Stimulated activated CD8-positive, alpha-beta memory T cell treated with anti-CD3 and anti-CD28 coated beads, Interleukin-7, amount 100 ng/mL, for 48 hours (primary cell): ENCODE data around the gene ICAM4.
A peak's percentile ranks its signal among the peaks of the same experiment; 100 is the strongest.

Source experiments
- DNase-seq, 2 donors: peaks; one replicate each; pipeline ENCODE4 v3.0.0-alpha.2; 2020; ENCODE audit warnings: low read depth in 1 of 2; ENCODE audit errors: extremely low read depth in 1 of 2

The ICAM4 gene

GRCh38 chr19:10290357-10290875, 3.7 kb downstream of the ICAM4 start:
- no peak for DNase-seq

DNA sequence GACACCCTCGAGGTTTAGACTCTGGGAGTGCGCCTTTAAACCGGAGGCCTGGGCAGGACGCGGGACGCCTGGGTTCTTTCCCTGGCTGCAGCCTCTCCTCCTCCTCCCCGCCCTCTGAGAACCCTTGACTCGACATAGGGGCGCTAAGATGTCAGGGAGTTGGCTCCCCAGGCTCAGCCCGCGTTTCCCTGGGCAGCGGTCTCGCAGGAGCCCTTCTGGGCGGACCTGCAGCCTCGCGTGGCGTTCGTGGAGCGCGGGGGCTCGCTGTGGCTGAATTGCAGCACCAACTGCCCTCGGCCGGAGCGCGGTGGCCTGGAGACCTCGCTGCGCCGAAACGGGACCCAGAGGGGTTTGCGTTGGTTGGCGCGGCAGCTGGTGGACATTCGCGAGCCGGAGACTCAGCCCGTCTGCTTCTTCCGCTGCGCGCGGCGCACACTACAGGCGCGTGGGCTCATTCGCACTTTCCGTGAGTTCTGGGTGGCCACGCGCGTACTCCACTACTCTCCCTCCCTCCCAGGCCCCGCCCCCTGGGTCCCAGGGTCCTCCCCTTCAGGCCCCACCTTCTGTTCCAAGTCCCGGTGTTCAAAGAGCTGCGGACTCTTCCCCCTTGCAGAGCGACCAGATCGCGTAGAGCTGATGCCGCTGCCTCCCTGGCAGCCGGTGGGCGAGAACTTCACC, 4.3 kb downstream of the ICAM4 start:
- DNase-seq: peak in 1 of 2 donors; percentile 51

GRCh38 chr19:10291554-10292205, 4.9 kb downstream of the ICAM4 start:
- DNase-seq: no peak

- DNase-seq: peak in 1 of 2 donors; percentile 80
These were observed 5.5 kb downstream of the ICAM4 start for GRCh38 chr19:10292206-10292788.

DNA sequence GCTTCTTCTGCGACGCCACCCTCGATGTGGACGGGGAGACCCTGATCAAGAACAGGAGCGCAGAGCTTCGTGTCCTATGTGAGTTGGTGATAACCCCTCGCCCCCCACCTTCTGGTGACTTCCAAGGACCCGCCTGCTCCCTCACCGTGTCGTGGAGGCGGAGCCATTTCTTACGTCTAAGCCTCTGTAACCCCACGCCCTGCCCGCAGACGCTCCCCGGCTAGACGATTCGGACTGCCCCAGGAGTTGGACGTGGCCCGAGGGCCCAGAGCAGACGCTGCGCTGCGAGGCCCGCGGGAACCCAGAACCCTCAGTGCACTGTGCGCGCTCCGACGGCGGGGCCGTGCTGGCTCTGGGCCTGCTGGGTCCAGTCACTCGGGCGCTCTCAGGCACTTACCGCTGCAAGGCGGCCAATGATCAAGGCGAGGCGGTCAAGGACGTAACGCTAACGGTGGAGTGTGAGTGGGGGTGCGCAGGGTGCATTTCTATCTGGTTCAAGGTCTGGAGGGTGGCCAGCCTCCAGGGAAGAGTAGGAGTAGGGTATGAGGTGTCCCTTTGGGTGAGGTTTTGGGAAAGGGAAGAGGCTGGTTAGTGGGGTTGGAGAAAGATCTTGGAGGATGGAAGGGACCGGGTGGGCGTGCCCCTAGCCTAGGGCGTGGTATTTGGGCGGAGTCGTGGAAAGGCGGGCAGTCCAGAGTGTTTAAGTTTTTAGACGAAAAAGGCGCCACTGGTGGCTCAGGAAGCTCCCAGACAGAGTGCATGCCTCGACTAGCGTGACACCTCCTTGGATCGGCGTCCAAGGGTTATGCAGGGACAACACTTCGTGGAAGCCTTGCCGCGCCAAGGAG, 6.3 kb downstream of the ICAM4 start:
- no peak for DNase-seq

GRCh38 chr19:10293637-10294367, 7.0 kb downstream of the ICAM4 start:
- no peak for DNase-seq

DNA sequence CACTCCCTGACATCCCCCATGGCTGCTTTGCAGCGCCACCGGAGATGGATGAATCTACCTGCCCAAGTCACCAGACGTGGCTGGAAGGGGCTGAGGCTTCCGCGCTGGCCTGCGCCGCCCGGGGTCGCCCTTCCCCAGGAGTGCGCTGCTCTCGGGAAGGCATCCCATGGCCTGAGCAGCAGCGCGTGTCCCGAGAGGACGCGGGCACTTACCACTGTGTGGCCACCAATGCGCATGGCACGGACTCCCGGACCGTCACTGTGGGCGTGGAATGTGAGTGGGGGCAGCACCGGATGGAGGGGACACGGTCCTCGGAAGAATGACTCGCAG, 7.6 kb downstream of the ICAM4 start:
- DNase-seq: no peak

- DNase-seq: no peak
These were observed 8.6 kb downstream of the ICAM4 start for GRCh38 chr19:10295305-10295846.

GRCh38 chr19:10295847-10296591, 9.3 kb downstream of the ICAM4 start:
- DNase-seq: no peak

- DNase-seq: no peak
These were observed 13.0 kb downstream of the ICAM4 start for GRCh38 chr19:10299545-10300458.

DNA sequence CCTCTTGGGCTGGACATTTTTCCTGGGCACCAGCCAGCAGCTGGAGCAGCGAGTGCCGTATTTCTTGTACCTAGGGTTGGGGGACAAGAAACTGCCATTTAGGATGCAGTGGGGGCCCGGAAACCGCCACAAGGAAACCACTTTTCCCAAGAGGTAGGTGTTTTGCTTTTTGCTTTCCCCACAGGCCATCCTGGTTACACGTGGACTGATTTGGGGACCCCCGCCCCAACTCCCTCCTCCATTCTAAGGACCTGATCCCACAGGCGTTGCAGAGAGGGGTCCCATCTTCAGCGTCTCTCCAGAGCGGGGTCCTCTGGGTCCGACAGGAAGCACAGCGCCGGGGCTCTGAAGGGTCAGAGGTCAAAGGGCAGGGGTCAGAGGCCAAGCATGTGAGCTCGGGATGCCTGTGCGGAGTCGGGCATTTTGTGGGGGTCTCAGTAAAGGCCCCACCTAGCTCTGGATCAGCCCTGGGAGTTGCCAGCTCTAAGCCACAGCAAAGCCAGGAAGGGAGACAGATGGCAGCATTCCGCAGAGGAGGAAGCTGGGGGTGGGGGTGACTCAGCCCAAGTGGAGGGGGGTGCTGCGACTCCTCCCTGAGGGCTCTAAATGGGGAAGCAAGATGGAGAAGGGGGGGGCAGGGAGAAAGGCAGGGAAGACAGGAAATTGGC, 18.5 kb downstream of the ICAM4 start:
- no peak for DNase-seq

DNA sequence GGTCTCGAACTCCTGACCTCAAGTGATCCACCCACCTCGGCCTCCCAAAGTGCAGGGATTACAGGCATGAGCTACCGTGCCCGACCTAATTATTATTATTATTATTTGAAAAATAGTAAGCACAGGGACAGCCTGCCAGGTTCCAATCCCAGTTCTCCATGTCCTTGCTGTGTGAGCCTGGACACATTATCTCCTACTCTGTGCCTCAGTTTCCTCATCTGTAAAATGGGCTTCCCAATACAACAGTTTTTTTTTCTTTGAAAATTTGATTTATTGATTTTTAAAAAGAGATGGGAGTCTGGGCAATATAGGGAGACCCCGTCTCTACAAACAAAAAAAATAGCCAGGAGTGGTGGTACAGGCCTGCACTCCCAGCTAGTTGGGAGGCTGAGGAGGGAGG, 19.6 kb downstream of the ICAM4 start:
- DNase-seq: no peak

DNA sequence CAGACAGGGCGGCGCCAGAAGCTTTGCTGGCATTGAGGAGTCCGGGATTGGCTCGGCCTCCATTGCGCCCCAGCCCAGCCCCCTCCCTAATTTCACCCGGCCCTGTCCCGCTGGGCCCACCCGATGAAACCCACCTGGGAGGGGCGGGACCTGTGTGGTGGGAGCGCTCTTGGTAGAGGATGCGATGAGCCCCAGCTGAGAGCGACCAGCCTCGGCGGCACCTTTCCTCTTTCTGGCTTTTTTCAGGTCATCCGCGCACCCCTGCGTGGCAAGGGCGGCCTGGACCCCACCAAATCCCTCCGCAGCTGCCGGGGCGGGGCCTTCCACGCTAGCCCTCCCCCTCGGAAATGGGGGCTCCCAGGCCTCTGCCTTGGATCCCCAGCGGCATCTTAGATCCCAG, 22.7 kb downstream of the ICAM4 start, which contains the start of gene ZGLP1:
Gene ZGLP1, minus strand, starts transcription at position 393 of the 400 bp plus-strand sequence.
- no peak for DNase-seq

- peak; percentile 80 to 84 for DNase-seq
These were observed 28.8 kb downstream of the ICAM4 start, which contains the start of gene FDX2 for GRCh38 chr19:10315335-10316214. Gene FDX2, minus strand, starts transcription at chr19:10316015. Its CDS starts 19 bp downstream, at chr19:10315996.

- DNase-seq: no peak
These were observed 29.7 kb downstream of the ICAM4 start for GRCh38 chr19:10316229-10317044.
